NB4 (cell line): ENCODE data around the gene PAIP2B.

Experiments used
- DNase-seq: peaks from one replicate; pipeline ENCODE4 v3.0.0; 2010; ENCODE audit warnings: low read depth
- H3K4me3 ChIP-seq: one replicate; pipeline ENCODE4 v1.5.1; 2011; ENCODE audit warnings: mild to moderate bottlenecking, low read depth, low read length, moderate library complexity
- MYC ChIP-seq: IDR thresholded peaks from 2 replicates; pipeline ENCODE4 v1.6.1; 2011; ENCODE audit warnings: low read depth, low read length
- POLR2A ChIP-seq: IDR thresholded peaks from 2 replicates; pipeline ENCODE4 v1.6.1; 2011; ENCODE audit warnings: mild to moderate bottlenecking; ENCODE audit not compliant: insufficient read length; ENCODE audit errors: extremely low read depth
- TF ChIP-seq, protein P1 (sequence below): IDR thresholded peaks from 2 replicates; pipeline ENCODE4 v1.6.1; 2011; ENCODE audit warnings: low read depth, low read length
- TF ChIP-seq, protein P2 (sequence below): IDR thresholded peaks from one replicate; pipeline ENCODE4 v1.5.1; 2012; ENCODE audit warnings: low read depth, low read length

Gene PAIP2B

GRCh38 chr2:71174207-71174606 is 52.7 kb downstream of the PAIP2B start:
- no peak overlapping the region for H3K4me3 ChIP-seq
- TF ChIP-seq, protein P1, sequence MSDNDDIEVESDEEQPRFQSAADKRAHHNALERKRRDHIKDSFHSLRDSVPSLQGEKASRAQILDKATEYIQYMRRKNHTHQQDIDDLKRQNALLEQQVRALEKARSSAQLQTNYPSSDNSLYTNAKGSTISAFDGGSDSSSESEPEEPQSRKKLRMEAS = no peak
- TF ChIP-seq MYC (no peak), POLR2A (no peak)
- no peak for DNase-seq

- TF ChIP-seq MYC (no peak), POLR2A (no peak)
- TF ChIP-seq, protein P2, sequence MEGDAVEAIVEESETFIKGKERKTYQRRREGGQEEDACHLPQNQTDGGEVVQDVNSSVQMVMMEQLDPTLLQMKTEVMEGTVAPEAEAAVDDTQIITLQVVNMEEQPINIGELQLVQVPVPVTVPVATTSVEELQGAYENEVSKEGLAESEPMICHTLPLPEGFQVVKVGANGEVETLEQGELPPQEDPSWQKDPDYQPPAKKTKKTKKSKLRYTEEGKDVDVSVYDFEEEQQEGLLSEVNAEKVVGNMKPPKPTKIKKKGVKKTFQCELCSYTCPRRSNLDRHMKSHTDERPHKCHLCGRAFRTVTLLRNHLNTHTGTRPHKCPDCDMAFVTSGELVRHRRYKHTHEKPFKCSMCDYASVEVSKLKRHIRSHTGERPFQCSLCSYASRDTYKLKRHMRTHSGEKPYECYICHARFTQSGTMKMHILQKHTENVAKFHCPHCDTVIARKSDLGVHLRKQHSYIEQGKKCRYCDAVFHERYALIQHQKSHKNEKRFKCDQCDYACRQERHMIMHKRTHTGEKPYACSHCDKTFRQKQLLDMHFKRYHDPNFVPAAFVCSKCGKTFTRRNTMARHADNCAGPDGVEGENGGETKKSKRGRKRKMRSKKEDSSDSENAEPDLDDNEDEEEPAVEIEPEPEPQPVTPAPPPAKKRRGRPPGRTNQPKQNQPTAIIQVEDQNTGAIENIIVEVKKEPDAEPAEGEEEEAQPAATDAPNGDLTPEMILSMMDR = no peak
- TF ChIP-seq, protein P1 = no peak
- no peak overlapping the region for H3K4me3 ChIP-seq
- peak; percentile 27 for DNase-seq
Measured at GRCh38 chr2:71173096-71173495, 53.8 kb downstream of the PAIP2B start.

DNA sequence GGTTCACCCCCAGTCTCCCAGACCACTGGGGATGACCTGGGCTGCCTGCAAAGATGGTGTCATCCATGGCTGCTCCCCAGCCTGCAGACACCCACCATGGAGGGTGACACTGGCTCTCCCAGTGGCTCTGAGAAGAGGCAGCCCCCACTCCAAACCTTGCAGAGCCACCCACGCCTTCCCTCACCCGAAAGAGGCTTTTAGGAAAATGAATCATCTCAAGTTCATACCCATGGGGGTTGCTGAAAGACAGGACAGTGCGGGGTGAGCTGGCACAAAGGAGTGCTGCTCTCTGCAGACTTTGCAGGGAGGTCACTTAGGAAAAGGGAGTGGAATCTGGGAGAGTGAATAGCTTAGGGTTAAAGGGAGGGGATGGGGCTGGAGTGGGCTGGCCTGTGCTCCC is 60.1 kb downstream of the PAIP2B start:
- H3K4me3 ChIP-seq = no peak overlapping the region
- TF ChIP-seq, protein P1 = no peak
- TF ChIP-seq, protein P2 = no peak
- no peak for TF ChIP-seq MYC
- TF ChIP-seq POLR2A = no peak
- DNase-seq = peak; percentile 54

- TF ChIP-seq, protein P2 = peak; percentile 92
- TF ChIP-seq MYC = no peak
- no peak overlapping the region for H3K4me3 ChIP-seq
- DNase-seq = peak; percentile 71
Measured at GRCh38 chr2:71157124-71157793, 69.6 kb downstream of the PAIP2B start.

GRCh38 chr2:71156573-71156972 is 70.3 kb downstream of the PAIP2B start:
- H3K4me3 ChIP-seq = no peak overlapping the region
- DNase-seq = peak; percentile 40
- TF ChIP-seq, protein P1 = no peak
- no peak for TF ChIP-seq POLR2A
- TF ChIP-seq, protein P2 = no peak
- TF ChIP-seq MYC = no peak

DNA sequence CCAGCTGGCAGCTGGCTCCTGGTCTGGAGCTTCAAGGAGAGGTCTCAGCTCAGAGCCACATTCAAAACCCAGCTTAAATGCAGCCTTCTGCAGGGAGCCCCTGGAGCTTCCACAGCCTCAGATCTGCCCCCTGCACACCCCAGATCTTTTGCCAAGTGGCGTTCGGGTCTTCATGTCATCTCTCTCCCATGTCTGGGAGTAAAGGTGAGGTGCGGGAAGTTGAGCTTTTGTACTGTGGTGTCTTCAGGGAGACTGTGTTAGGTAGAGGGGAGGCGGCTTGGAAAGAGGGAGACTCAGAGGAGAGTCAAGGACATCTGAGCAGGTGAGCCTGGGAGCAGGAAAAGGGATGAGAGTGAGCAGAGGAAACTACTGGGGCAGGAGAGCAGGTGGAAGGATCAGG is 71.1 kb downstream of the PAIP2B start:
- DNase-seq = no peak
- TF ChIP-seq MYC (no peak), POLR2A (no peak)
- TF ChIP-seq, protein P2 = no peak
- TF ChIP-seq, protein P1 = no peak
- no peak overlapping the region for H3K4me3 ChIP-seq
